ENCODE results near the gene EIF4EBP2.

GRCh38 chr10:70435241-70436085, 31.5 kb downstream of the EIF4EBP2 start:
- no peak for TF ChIP-seq CTCF (IDR thresholded peaks at IDR 0.05)
- no peak for TF ChIP-seq EZH2 (IDR thresholded peaks at IDR 0.05)
